ENCODE results near the gene MCRIP2.

Gene MCRIP2

GRCh38 chr16:629833-630248 is 11.8 kb upstream of the MCRIP2 start:
- Histone ChIP-seq H3K4me3 (ENCODE audit: low read depth, low read length) (no peak overlapping the region), H3K27ac (no peak overlapping the region), H3K27me3 (replicated peaks) (no peaks in the 10 kb centered on the region), H3K36me3 (replicated peaks) (peaks cover 16% of the 10 kb centered on the region)
- TF ChIP-seq CTCF (IDR thresholded peaks at IDR 0.05; ENCODE audit: low read depth, low read length, missing control alignments): no peak
- no peak for DNase-seq
- in situ Hi-C loops (cut with HindIII; ENCODE audit: low pct_ligation_motif_present, low sequenced_read_pairs): no loop called here

GRCh38 chr16:630249-630814 is 11.3 kb upstream of the MCRIP2 start:
- H3K27ac ChIP-seq: no peak overlapping the region
- in situ Hi-C loops (cut with HindIII; ENCODE audit: low pct_ligation_motif_present, low sequenced_read_pairs): no loop called here

GRCh38 chr16:630815-631405 is 10.7 kb upstream of the MCRIP2 start, which contains the start of gene WFIKKN1:
Gene WFIKKN1 (plus strand): TSS chr16:630985. CDS start chr16:631254, 269 bp downstream.
- TF ChIP-seq CTCF (IDR thresholded peaks at IDR 0.05; ENCODE audit: low read depth, low read length, missing control alignments): no peak
- no peak for DNase-seq
- in situ Hi-C loops (cut with HindIII; ENCODE audit: low pct_ligation_motif_present, low sequenced_read_pairs): no loop called here
- Histone ChIP-seq H3K36me3 (replicated peaks) (peaks cover 12% of the 10 kb centered on the region), H3K27ac (no peak within 1 kb of the TSS), H3K4me3 (ENCODE audit: low read depth, low read length) (no peak within 1 kb of the TSS), H3K27me3 (replicated peaks) (no peaks in the 10 kb centered on the region)

More at GRCh38 chr16:630249-630814, 11.3 kb upstream of the MCRIP2 start:
- Histone ChIP-seq H3K27me3 (replicated peaks) (no peaks in the 10 kb centered on the region), H3K4me3 (ENCODE audit: low read depth, low read length) (no peak overlapping the region), H3K36me3 (replicated peaks) (peaks cover 16% of the 10 kb centered on the region)
- TF ChIP-seq CTCF (IDR thresholded peaks at IDR 0.05; ENCODE audit: low read depth, low read length, missing control alignments): no peak
- DNase-seq: no peak

- Histone ChIP-seq H3K27ac (no peak overlapping the region), H3K36me3 (replicated peaks) (peaks cover 9% of the 10 kb centered on the region), H3K27me3 (replicated peaks) (no peaks in the 10 kb centered on the region), H3K4me3 (ENCODE audit: low read depth, low read length) (no peak overlapping the region)
- in situ Hi-C loops (cut with HindIII; ENCODE audit: low pct_ligation_motif_present, low sequenced_read_pairs): no loop called here
- TF ChIP-seq CTCF (IDR thresholded peaks at IDR 0.05; ENCODE audit: low read depth, low read length, missing control alignments): no peak
- DNase-seq: no peak
These were observed 9.7 kb upstream of the MCRIP2 start for GRCh38 chr16:631808-632358.

- Histone ChIP-seq H3K36me3 (replicated peaks) (peaks cover 9% of the 10 kb centered on the region), H3K27ac (no peak overlapping the region), H3K4me3 (ENCODE audit: low read depth, low read length) (no peak overlapping the region), H3K27me3 (replicated peaks) (no peaks in the 10 kb centered on the region)
- TF ChIP-seq CTCF (IDR thresholded peaks at IDR 0.05; ENCODE audit: low read depth, low read length, missing control alignments): no peak
- in situ Hi-C loops (cut with HindIII; ENCODE audit: low pct_ligation_motif_present, low sequenced_read_pairs): no loop called here
- no peak for DNase-seq
These were observed 8.9 kb upstream of the MCRIP2 start for GRCh38 chr16:632486-633335.
